ENCODE measurements around the gene CDC42BPG.
A peak's percentile ranks its signal among the peaks of the same experiment; 100 is the strongest.

The CDC42BPG gene

GRCh38 chr11:64864473-64865285 lies 20.2 kb upstream of the CDC42BPG start:
- peak; percentile 78 to 81 for DNase-seq (ENCODE audit: low read depth in 2 of 2)

DNA sequence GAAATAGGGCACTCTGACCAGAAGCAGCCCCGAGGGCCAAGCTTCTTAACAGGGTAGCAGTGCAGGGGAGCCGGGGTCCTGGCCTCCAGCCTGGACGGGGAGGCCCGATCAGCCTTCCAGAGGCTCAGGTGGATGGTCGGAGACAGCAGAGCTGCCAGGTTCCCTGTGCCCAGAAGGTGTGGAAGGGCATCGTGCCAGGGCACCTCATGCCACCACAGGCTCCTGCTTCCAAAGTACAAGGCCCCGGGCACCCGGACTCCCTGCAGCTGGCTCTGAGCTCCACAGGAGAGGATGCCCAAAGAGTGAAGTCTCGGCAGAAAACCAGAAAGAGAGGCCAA lies 19.7 kb upstream of the CDC42BPG start:
- no peak for DNase-seq (ENCODE audit: low read depth in 2 of 2)

- DNase-seq (ENCODE audit: low read depth in 2 of 2): no peak
Observed at GRCh38 chr11:64863391-64864060, 19.1 kb upstream of the CDC42BPG start.

DNA sequence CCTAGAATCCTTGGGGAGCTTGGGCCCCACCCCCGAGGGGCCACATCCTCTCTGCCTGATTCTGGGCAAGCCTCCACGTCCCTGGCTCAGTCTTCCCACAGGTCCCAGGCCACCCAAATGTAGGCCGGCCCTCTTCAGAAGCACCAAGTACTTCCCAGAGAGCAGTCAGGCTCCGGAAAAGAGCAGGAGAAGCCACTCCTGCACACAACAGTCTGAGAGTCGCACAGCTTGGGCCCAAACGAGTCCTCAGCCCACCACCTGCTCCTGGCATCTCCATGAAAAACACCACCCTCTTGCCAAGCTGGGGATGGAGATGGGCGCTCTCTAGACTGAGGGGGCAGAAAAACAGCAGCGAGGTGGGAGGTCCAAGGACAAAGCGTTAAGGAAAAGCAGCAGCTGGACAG lies 18.5 kb upstream of the CDC42BPG start:
- no peak for DNase-seq (ENCODE audit: low read depth in 2 of 2)

GRCh38 chr11:64861227-64861975 lies 16.9 kb upstream of the CDC42BPG start:
- no peak for DNase-seq (ENCODE audit: low read depth in 2 of 2)

DNA sequence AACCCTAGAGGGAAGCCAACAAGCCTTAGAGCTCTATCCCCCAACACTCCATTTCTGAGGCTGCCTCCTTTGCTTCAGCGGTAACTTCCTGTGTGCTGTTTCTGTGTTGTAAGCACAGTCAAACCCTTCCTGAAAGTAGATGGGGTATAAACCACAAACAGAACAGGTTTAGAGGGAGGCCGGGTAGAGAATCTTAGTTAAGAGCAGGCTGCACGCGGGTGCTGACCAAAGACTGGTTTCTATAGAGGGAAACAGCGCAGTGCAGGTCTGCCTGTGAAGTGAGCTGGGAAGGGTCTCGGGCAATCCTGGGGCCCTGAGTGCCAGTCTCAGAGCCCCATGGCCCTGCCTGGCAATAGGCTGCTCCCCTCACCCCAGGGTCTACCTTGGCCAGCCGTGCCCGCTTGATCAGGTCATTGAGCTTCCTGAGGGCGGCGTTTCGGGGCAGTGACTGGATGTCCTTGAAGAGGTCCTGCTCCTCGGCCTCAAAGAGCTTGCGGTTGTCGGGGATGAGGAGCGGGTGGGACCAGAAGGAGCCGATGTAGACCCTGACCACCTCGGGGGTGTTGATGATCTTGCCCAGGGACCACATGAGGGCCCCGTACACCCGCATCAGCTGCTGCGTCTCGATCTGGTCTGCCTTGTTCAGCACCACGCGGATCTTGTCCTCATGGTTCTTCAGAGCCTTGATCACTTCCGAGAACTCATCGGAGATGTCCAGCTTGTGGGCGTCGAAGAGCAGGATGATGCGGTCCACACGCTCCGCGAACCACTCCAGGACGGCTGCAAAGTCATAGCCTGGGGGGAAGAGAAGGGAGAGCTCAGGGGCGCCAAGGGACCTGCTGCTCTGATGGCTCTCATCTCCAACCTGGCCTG lies 15.3 kb upstream of the CDC42BPG start:
- peak; percentile 65 to 68 for DNase-seq (ENCODE audit: low read depth in 2 of 2)

- DNase-seq (ENCODE audit: low read depth in 2 of 2): no peak
Observed at GRCh38 chr11:64858467-64859263, 14.2 kb upstream of the CDC42BPG start.

DNA sequence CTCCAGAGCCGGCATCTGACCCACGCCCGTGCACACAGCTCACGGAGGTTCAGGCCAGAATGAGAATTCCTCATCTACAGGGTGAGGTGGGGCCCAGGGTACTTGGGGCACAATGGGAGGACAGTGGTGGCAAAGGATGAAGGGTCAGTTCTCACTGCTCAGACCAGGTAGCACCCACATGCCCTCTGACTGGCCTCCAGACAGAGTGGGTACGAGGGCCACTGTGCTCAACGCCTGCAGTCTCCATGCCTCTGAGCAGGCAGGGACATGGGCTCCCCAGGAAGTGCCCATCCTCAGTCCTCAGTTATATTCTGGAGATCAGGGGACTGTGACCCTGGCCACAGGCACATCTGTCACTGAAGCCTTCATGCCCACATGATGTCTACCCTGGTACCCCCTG lies 13.0 kb upstream of the CDC42BPG start:
- DNase-seq (ENCODE audit: low read depth in 2 of 2): no peak

GRCh38 chr11:64856382-64857227 lies 12.2 kb upstream of the CDC42BPG start:
- DNase-seq (ENCODE audit: low read depth in 2 of 2): peak; percentile 72 to 78

GRCh38 chr11:64855596-64856304 lies 11.3 kb upstream of the CDC42BPG start:
- DNase-seq (ENCODE audit: low read depth in 2 of 2): no peak

- no peak for DNase-seq (ENCODE audit: low read depth in 2 of 2)
Observed at GRCh38 chr11:64854534-64855502, 10.4 kb upstream of the CDC42BPG start.

GRCh38 chr11:64854157-64854533 lies 9.7 kb upstream of the CDC42BPG start:
- DNase-seq (ENCODE audit: low read depth in 2 of 2): no peak

DNA sequence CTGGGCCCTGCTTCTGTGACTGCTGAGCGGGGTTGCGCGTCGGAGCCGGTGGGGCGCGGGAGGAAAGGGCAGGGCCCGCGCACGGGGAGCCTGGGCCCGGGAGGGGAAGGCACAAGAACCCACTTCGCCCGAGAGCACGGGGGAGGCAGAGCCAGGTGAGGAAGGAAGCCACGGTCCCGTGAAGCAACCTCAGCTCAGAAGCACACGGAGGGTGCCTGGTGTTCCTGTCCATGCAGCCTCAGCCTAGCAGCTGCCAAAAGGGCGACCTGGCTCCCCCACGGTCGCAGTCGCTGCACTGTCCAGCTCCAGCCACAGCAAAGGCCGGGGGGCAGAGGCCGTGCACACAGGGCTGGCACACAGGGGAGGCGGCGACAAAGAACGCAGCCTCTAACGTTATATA lies 9.3 kb upstream of the CDC42BPG start:
- no peak for DNase-seq (ENCODE audit: low read depth in 2 of 2)

GRCh38 chr11:64852804-64853509 lies 8.5 kb upstream of the CDC42BPG start:
- no peak for DNase-seq (ENCODE audit: low read depth in 2 of 2)

DNA sequence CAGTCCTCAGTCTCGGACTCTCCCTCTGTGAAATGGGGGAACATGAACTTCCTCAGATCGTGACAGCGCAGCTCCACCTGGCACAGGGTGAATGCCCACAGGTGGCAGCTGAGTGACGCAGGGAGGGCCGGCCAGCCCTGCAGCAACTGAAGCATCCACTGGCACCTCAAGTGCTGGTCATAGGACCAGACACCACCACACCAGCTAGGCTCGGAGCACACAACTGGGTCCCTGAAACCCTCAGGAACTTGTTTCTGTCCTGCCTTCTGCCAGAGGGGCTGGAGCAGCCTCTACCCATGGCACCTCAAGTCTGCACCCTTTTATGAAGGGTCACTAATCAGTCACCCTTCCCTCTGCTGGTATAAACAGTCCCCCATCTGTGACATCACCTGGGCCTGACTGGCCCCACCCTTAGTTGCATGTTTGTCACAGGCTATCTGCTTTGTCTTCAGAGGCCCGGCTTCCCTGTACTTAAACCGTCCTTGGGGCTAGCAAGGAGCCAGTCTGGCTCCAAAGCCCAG lies 7.4 kb upstream of the CDC42BPG start:
- no peak for DNase-seq (ENCODE audit: low read depth in 2 of 2)

- DNase-seq (ENCODE audit: low read depth in 2 of 2): peak; percentile 56 to 71
Observed at GRCh38 chr11:64850979-64851567, 6.6 kb upstream of the CDC42BPG start.
